Measurements from ENCODE around the gene EXOC6B.

The EXOC6B gene

DNA sequence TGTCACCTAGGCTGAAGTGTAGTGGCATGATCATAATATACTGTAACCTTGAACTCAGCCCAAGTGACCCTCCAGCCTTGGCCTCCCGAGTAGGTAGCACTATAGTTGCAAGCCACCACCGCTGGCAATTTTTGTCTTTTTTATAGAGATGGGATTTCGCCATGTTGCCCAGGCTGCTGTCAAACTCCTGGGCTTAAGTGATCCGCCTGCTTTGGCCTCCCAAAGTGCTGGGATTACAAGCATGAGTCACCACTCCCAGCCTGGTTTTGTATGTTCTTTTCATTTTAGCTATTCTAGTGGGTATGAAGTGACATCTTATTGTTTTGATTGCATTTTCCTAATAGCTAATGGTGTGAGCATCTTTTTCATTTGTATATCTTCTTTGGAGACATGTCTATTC lies 11.3 kb upstream of the EXOC6B start:
- H3K27ac Mint-ChIP-seq: no peak overlapping the region
- TF ChIP-seq, protein P1, sequence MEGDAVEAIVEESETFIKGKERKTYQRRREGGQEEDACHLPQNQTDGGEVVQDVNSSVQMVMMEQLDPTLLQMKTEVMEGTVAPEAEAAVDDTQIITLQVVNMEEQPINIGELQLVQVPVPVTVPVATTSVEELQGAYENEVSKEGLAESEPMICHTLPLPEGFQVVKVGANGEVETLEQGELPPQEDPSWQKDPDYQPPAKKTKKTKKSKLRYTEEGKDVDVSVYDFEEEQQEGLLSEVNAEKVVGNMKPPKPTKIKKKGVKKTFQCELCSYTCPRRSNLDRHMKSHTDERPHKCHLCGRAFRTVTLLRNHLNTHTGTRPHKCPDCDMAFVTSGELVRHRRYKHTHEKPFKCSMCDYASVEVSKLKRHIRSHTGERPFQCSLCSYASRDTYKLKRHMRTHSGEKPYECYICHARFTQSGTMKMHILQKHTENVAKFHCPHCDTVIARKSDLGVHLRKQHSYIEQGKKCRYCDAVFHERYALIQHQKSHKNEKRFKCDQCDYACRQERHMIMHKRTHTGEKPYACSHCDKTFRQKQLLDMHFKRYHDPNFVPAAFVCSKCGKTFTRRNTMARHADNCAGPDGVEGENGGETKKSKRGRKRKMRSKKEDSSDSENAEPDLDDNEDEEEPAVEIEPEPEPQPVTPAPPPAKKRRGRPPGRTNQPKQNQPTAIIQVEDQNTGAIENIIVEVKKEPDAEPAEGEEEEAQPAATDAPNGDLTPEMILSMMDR (IDR thresholded peaks at IDR 0.05; ENCODE audit: unreplicated experiment in 3 of 3): no peak

DNA sequence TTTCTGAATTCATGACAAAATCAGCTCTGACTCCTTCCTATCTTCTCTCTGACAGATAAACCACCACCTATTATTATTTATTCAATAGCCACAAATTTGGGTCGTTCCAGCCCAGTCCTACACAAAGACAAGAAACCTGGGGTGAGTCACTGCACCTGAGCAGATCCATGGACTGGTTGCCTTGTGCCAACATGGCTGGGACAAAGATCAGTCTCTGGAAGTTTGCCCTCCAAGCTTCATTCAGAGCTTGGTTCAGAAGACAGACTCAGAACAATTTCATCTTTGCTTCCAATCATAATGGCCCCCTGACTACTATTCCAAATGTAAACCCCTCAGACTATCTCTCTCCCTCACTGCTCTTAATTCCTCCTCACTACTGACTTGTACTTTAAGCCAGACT lies 9.6 kb upstream of the EXOC6B start:
- H3K9me3 Mint-ChIP-seq: no peaks in the 10 kb centered on the region
- TF ChIP-seq, protein P1 (IDR thresholded peaks at IDR 0.05; ENCODE audit: unreplicated experiment in 3 of 3): no peak

More for the DNA sequence above, 11.3 kb upstream of the EXOC6B start:
- no peaks in the 10 kb centered on the region for H3K36me3 Mint-ChIP-seq (ENCODE audit: low read depth)
- H3K9me3 Mint-ChIP-seq: no peaks in the 10 kb centered on the region
- H3K4me3 Mint-ChIP-seq: no peak overlapping the region
- H3K27me3 Mint-ChIP-seq (ENCODE audit: low read depth): peaks cover 19% of the 10 kb centered on the region
- H3K4me1 Mint-ChIP-seq: no peaks in the 10 kb centered on the region

DNA sequence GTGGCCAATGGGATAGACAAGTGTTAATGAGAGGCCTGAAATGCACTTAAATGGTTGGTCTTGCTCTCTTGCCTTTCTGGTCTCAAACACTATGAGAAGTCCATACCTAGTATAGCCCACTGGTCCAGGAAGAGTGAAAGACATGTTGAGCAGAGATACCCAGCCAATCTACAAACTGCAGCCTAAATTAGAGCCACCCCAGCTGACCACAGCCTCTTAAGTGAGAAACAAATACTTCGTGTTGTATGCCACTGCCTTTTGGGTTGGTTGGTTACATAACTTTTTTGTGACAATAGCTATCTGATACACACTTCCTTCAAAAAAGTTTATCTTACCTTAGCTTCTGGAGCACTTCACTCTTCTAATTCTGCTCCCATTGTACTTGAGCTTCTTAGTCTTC lies 8.8 kb upstream of the EXOC6B start:
- Mint-ChIP-seq H3K27ac (no peak overlapping the region), H3K36me3 (ENCODE audit: low read depth) (no peaks in the 10 kb centered on the region), H3K27me3 (ENCODE audit: low read depth) (peaks cover 19% of the 10 kb centered on the region), H3K9me3 (no peaks in the 10 kb centered on the region), H3K4me3 (no peak overlapping the region), H3K4me1 (no peaks in the 10 kb centered on the region)
- TF ChIP-seq, protein P1 (IDR thresholded peaks at IDR 0.05; ENCODE audit: unreplicated experiment in 3 of 3): no peak

More for the DNA sequence above, 9.6 kb upstream of the EXOC6B start:
- Mint-ChIP-seq H3K27me3 (ENCODE audit: low read depth) (peaks cover 19% of the 10 kb centered on the region), H3K4me1 (no peaks in the 10 kb centered on the region), H3K4me3 (no peak overlapping the region), H3K27ac (no peak overlapping the region), H3K36me3 (ENCODE audit: low read depth) (no peaks in the 10 kb centered on the region)

DNA sequence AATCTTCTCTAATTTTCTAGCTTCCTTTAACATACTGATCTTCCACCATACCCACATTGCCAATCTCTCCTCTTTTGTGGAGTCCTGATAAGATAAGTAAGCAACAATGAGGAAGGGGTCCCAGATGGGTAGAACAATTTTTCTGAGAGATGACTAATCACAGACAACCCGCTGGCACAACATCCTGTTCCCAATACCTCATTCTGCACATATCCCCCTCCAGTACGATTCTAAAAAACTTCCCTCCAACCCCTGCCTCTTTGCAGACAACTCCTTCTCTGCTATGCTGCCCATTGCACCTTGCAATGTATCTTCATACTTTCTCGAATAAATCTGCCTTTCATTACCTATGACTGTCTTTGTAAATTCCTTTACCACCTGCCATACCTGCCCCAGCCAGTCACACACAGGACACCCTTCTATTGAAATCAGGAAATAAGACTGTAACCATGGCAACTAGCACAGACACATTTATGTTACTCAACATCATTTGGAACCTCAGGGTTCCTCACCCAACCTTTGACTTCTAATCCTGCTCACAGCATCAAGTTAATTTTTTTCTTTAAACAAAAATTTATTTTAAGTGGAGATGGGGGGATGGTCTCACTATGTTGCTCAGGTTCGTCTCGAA lies 7.4 kb upstream of the EXOC6B start:
- Mint-ChIP-seq H3K9me3 (no peaks in the 10 kb centered on the region), H3K27ac (no peak overlapping the region), H3K4me1 (no peaks in the 10 kb centered on the region), H3K4me3 (no peak overlapping the region), H3K36me3 (ENCODE audit: low read depth) (no peaks in the 10 kb centered on the region), H3K27me3 (ENCODE audit: low read depth) (peaks cover 19% of the 10 kb centered on the region)
- TF ChIP-seq, protein P1 (IDR thresholded peaks at IDR 0.05; ENCODE audit: unreplicated experiment in 3 of 3): no peak

DNA sequence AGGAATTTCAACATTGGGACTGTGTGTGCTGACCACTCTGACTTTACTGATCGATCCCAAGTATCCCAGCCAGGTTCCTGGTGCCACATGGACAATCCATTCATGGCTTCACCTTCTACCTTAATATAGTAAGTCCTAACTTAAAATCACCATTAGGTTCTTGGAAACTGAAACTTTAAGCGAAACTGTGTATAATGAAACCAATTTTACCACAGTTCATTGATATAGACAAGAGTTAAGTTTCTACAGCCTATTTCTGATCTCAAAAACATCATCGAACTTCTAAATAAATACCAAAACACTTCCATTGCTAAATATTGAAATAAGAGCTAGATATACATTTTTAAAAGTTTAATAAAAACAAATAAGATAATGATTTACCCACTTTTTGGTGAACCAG lies 4.4 kb upstream of the EXOC6B start:
- H3K9me3 Mint-ChIP-seq: no peaks in the 10 kb centered on the region
- H3K4me1 Mint-ChIP-seq: peaks cover 4% of the 10 kb centered on the region
- H3K36me3 Mint-ChIP-seq (ENCODE audit: low read depth): no peaks in the 10 kb centered on the region
- TF ChIP-seq, protein P1 (IDR thresholded peaks at IDR 0.05; ENCODE audit: unreplicated experiment in 3 of 3): no peak
- no peak overlapping the region for H3K4me3 Mint-ChIP-seq
- peaks cover 8% of the 10 kb centered on the region for H3K27me3 Mint-ChIP-seq (ENCODE audit: low read depth)
- H3K27ac Mint-ChIP-seq: no peak overlapping the region

DNA sequence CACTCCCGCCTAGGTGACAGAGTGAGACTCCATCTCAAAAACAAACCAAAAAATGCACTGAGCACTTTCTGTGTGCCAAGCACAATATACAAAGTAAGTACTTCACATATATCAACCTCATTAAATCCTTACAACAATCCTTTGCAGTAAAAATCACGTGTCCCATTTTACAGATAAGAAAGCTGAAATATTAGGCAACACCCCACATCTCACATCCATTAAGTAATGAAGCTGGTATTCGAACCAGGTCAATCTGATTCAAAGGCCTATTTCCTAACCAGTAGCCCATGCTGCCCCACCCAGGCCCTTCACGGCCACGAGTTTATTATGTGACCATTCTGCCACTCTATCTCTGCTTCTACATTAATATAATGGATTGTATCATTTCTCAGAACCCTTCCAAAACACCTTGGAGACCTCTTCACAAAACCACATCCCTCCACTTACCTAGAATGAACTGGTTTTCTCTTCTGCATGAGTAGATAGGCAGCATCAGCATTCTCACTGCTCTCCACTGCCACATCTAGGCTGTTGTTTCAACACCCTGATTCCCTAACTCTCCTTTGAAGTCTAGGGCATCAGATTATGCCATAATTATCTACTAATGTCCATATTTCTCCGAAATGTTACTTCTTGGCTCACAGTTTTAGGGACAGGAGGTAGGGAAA lies 3.1 kb upstream of the EXOC6B start:
- peaks cover 14% of the 10 kb centered on the region for H3K4me1 Mint-ChIP-seq
- TF ChIP-seq, protein P1 (IDR thresholded peaks at IDR 0.05; ENCODE audit: unreplicated experiment in 3 of 3): no peak
- H3K4me3 Mint-ChIP-seq: peak overlapping the region in 1 of 3 experiments; percentile 53
- H3K27ac Mint-ChIP-seq: no peak overlapping the region
- no peaks in the 10 kb centered on the region for H3K9me3 Mint-ChIP-seq
- H3K36me3 Mint-ChIP-seq (ENCODE audit: low read depth): no peaks in the 10 kb centered on the region
- peaks cover 7% of the 10 kb centered on the region for H3K27me3 Mint-ChIP-seq (ENCODE audit: low read depth)
